Muscle of arm (tissue), 12 donors: ENCODE data around the gene NTHL1. TPM values are rescaled to one million over a fixed set of nuclear protein-coding genes. Genes with fewer than 3 reads are reported as not detected.

ENCODE experiments used
- DNase-seq: peaks from one replicate; pipeline ENCODE4 v3.0.0-alpha.2; 2013
- polyA plus RNA-seq, 12 donors: library from polyadenylated mRNA; unstranded; fragments of 120-200 nt; gene quantifications; one replicate each; pipeline ENCODE4 v1.2.1, GENCODE V29; 2013; ENCODE audit not compliant: insufficient read length in 12 of 12

NTHL1 gene
- polyA plus RNA-seq, 12 donors = 8.4 to 35.5 (median 10.6) TPM; not detected in 1

DNA sequence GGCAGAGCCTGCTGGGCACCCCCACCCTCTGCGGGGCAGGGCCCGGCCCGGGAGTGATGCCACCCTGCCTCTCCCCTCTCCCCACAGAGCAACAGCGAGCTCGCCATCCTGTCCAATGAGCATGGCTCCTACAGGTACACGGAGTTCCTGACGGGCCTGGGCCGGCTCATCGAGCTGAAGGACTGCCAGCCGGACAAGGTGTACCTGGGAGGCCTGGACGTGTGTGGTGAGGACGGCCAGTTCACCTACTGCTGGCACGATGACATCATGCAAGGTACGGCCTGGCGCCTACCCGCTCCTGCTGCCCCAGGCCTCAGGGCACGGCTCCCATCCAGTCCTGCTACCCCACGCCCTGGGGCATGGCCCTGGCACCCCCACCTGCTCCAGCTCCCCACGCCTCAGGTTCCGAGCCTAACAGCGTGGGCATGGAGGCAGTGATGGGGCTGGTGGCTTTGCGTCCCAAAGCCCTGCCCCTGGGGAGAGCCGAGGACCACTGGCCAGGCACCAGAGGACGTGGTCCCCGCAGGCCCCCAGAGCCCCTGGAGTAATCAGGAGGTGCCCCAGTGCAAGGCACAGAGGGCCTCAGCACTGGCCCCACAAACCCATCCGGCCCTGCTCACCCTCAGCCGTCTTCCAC, 38.6 kb upstream of the NTHL1 start:
- DNase-seq = no peak

DNA sequence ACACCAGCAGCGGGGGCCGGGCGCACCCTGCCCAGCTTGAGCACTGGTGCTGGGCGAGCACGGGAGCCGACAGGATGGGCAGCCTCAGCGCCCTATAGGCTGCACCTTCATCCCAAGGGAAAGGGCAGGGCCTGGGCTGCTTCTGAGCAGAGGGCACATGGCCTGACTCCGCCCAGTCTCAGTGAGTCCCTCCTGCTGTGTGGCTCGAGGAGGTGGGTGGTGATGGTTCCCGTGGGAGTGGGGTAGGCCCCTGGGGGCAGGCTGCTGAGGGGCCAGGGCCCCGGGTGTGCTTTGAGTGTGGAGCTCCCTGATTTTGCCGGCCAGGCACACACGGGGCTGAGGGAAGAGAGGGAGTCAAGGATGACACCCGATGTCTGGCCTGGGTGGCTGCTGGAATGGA, 38.0 kb upstream of the NTHL1 start:
- no peak for DNase-seq

DNA sequence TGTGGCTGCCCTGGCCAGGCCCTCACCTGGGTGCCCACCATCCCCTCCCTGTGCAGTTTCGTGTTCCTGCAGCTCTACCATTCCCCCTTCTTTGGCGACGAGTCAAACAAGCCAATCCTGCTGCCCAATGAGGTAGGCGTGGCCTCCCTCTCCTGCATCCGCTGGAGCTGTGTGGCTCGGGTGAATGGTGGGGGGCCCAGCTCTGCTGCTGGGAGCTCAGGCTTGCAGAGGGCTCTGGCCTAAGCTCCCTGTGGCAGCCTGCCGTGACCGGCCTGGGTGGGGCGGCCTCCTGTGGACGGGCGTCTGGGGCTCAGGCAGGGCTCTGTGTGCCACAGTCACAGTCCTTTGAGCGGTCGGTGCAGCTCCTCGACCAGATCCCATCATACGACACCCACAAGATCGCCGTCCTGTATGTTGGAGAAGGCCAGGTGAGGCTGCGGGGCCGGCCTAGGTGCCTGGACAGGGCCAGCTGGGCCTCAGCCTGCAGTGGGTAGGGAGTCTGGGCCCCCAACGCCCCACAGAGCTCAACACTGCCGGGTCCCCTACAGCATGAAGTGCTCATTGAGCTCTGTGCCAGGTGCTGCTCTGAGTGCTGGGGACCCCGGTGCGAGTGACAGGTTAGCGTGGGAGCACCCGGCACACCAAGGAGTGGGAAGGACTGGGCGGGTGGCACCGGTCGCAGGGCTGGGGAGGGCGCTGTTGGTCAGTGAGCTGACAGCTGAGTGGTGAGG, 37.4 kb upstream of the NTHL1 start:
- DNase-seq = no peak

GRCh38 chr16:2083876-2084780, 36.5 kb upstream of the NTHL1 start:
- DNase-seq = no peak

- no peak for DNase-seq
These were observed 35.8 kb upstream of the NTHL1 start for GRCh38 chr16:2083409-2083808.

DNA sequence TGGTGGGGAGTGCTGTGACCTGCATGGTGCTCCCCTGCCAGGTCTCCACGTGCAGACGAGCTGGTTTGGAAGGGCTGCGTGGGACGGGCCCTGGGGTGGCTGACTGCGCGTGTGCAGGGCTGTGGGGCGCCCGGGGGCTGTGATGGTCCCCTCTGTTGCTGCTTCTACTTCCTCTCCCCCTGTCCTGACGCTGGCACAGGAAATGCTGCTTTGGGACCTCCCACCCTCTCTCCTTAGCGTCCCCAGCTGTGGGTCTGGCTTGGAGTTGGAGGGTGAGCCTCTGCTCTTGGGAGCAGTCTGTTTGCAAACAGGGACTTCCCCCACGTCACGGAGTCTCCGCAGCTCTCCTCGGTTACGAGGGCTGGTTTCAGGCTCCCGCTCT, 35.3 kb upstream of the NTHL1 start:
- no peak for DNase-seq

- DNase-seq = no peak
These were observed 34.7 kb upstream of the NTHL1 start for GRCh38 chr16:2082171-2082982.

- DNase-seq = no peak
These were observed 33.8 kb upstream of the NTHL1 start for GRCh38 chr16:2081201-2082084.

- DNase-seq = no peak
These were observed 32.4 kb upstream of the NTHL1 start for GRCh38 chr16:2079991-2080390.

- no peak for DNase-seq
These were observed 31.7 kb upstream of the NTHL1 start for GRCh38 chr16:2079311-2079800.

DNA sequence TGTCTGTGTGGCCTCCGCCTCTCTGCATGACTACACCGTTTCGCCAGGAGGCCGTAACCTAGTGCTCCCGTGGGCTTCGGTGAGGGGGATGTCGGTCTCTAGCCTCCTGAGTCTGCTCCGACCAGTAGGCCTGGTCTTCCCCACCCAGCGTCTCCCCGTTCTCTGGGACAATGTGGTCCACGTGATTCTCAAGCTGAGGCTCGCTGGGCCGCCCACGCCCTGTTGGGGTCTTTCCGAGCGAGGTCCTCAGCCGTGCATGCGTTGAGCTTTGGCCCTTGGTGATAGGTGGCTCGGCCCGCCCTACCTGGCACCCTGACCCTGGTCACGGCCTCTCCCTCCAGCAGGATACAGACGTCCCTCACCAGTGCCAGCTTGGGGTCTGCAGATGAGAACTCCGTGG, 31.1 kb upstream of the NTHL1 start:
- no peak for DNase-seq

DNA sequence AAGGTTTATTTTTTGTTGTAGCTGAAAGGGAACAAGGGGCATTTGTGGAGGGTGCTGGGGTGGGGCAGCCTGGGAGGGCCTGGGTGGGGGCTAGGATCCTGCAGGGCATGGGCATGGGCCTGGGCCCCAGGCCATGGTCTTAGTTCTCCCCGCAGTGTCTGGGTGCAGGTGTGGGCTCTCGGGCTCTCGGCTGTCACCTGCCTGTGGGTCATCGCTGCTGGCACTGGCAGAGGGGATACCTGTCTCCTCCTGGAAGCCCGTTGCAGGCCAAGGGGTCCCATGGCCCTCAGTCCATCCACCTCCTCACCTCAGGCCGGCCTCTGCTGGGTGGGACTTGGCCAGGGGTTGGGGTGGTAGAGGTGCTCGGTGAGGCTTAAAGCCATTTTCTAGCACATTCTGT, 30.5 kb upstream of the NTHL1 start:
- DNase-seq = no peak

GRCh38 chr16:2077696-2078095, 30.1 kb upstream of the NTHL1 start:
- DNase-seq = no peak

- no peak for DNase-seq
These were observed 29.4 kb upstream of the NTHL1 start for GRCh38 chr16:2077016-2077415.

- DNase-seq = no peak
These were observed 28.6 kb upstream of the NTHL1 start for GRCh38 chr16:2076072-2076865.

DNA sequence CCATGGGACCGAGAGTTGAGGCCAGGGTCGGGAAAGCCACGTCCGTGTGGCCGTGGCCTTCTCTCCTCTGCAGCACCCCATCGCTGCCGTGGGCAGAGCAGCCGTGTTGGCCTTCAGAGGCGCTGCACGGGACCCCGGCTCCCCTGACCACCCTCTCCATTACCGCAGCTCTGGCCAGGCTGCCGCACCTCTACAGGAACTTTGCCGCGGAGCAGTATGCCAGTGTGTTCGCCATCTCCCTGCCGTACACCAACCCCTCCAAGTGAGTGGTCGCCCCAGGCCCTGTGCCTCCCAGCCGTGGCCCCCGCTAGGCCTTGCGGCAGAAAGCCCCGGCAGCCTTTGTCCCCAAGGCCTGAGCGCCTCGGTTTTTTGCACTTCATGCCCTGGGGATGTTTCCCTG, 28.0 kb upstream of the NTHL1 start:
- DNase-seq = no peak

GRCh38 chr16:2074071-2074470, 26.4 kb upstream of the NTHL1 start:
- DNase-seq = no peak

GRCh38 chr16:2072926-2073325, 25.3 kb upstream of the NTHL1 start:
- DNase-seq = no peak

GRCh38 chr16:2071454-2072202, 24.0 kb upstream of the NTHL1 start:
- DNase-seq = no peak
